ENCODE results near the gene SH3RF1. TPM values are rescaled to one million over a fixed set of nuclear protein-coding genes. Genes with fewer than 3 reads are reported as not detected.
A peak's percentile ranks its signal among the peaks of the same experiment; 100 is the strongest.

Gene SH3RF1
- total RNA-seq, 1 experiment from 2014 or later = 4.2 TPM

DNA sequence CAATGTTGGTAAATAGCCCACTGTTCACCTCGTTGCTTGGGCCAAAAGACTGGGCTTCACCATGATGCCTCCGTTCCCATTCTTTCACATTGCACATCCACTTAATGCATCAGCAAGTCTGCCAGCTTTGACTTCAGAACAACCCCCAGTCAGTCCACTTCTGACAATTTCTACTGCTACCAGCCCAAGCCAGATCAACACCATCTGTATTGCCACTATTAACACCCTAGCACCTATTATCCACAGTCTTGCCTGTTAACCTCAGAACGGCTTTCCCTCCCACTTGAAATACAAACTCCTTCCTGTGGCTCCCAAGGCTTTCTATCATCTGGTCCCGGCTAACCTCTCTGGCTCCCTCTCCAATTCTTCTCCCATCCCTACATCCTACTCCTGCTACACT lies 95.7 kb downstream of the SH3RF1 start:
- no peaks in the 10 kb centered on the region; the same call in 1 of the 2 replicates for H3K36me3 ChIP-seq
- H3K27me3 ChIP-seq = no peaks in the 10 kb centered on the region
- no peaks in the 10 kb centered on the region for H3K9me3 ChIP-seq
- DNase-seq = no peak
- H3K4me3 ChIP-seq = no peak overlapping the region

DNA sequence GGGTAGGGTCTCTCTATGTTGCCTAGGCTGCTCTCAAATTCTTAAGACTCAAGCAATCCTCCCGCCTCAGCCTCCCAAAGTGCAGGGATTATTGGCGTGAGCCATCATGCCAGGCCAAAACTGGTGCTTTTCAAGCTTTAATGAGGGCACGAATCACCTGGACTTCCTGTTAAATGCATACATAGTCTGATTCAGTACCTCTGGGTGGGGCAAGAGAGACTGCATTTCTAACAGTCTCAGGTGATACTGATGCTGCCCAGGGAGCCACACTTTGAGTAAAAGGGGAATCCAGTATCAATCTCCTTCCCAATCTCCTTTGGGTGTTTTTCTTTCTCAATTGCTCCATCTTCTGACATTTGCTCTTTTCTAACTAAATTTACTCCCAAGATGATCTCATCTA lies 96.5 kb downstream of the SH3RF1 start:
- H3K9me3 ChIP-seq = no peaks in the 10 kb centered on the region
- DNase-seq = no peak
- H3K36me3 ChIP-seq = no peaks in the 10 kb centered on the region; the same call in 1 of the 2 replicates

DNA sequence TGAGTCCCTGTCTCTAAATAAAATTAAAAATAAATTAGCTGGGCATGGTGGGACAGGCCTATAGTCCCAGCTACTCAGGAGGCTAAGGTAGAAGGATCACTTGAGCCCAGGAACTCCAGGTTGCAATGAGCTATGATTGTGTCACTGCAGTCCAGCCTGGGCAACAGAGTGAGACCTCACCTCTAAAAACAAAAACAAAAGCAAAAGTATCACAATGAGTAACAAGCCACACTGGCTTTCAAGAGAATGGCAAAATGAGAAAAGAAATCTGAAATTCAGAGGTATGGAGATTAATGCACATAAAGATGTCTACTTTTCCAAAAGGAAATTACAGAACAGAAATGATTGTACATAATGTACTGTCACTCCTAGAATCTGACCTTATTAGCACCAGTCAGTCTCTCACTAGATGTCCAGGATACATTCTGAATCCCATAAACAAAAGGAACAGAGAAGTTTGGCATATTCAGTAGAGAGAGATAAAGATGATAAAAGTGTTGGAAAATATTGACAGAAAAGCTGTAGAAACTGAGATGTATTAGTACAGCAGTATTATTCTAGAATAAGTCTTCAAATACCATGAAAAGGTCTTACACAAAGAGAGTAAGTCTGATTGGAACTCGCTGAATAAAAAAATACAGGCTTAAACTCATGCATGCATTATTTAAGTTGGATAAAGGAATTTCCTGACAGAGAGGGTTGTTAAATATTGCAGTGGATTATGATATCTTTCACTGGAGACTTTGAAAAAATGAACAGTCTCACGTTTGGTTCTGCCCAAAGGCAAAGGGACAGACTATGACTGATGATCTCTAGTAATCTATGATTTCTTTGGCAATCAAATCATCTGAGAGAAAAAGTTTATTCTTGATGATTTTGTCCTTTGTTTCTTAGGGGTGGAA lies 102.5 kb downstream of the SH3RF1 start:
- Histone ChIP-seq H3K9me3 (no peaks in the 10 kb centered on the region), H3K36me3 (peaks cover 3% of the 10 kb centered on the region; the same call in 1 of the 2 replicates), H3K27me3 (no peaks in the 10 kb centered on the region), H3K4me3 (no peak overlapping the region)
- no peak for DNase-seq

More for the DNA sequence above, 96.5 kb downstream of the SH3RF1 start:
- no peak overlapping the region for H3K4me3 ChIP-seq
- no peaks in the 10 kb centered on the region for H3K27me3 ChIP-seq

DNA sequence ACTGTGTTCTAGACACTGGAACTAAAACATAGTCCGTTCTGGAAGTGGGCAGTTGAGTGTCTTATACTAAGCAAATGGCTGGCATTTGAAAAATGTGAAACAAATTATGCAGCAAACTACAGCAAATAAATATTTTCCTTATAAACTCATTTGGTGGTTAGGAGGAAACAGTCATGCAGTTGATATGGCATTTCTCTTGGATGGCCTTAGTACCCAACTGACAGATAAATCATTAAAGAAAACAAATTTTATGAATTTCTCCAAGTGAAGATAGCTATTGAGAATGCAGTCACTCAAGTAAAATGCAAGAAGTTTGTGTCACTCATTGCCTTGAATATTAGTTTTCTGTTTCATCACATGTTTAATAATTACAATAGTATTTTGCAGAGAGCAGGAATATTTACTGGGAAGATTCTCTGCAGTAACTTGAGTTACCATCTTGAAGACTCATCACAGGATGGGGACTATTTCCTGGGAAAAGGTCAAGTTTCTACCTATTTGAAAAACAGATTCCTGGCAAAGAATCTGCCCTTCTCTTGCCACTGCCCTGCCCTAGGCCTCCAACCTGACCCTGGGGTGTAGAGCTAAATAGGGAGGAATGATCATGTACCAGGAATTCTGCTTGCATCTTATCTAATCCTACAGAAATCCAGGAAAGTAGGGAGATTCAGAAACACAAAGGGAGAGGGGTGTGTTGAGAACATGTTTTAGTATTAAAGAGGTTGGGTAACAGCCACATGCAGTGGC lies 105.9 kb downstream of the SH3RF1 start:
- peak; percentile 21 for DNase-seq
- H3K36me3 ChIP-seq = peaks cover 3% of the 10 kb centered on the region; the same call in 1 of the 2 replicates
- no peaks in the 10 kb centered on the region for H3K9me3 ChIP-seq
- H3K27me3 ChIP-seq = no peaks in the 10 kb centered on the region
- no peak overlapping the region for H3K4me3 ChIP-seq

DNA sequence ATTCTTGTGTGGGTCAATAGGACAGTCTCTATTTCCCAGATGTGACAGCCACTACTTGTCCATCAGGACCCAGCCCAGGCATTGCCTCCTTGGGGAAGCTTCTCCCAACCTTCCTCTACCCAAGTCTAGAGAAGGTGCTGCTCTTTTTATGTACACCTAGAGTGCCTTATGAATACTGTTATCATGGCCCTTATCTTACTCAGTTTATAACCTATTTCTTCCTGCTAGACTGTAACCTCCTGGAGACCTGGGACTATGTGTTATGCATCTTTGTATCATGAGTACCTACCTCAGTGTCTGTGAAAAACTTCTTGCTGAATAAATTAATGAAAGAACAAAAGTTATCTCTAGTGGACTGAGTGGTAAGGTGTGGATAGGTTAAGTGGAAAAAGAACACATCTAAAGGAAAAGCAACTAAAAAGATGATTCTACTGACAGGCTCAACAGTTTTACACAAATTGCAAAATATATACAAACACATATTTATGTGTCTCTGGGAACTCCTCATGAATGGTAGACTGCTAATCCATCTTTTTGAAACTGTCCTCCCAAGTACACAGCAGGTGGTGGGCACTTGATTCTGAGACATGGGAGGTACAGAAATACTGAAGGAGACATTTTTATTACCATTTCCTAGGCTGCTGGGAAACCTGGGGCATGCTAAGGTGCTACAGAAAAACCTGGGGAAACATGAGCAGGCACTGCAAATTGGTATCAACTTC lies 106.6 kb downstream of the SH3RF1 start:
- no peaks in the 10 kb centered on the region for H3K9me3 ChIP-seq
- no peak for DNase-seq
- peaks cover 3% of the 10 kb centered on the region for H3K36me3 ChIP-seq

DNA sequence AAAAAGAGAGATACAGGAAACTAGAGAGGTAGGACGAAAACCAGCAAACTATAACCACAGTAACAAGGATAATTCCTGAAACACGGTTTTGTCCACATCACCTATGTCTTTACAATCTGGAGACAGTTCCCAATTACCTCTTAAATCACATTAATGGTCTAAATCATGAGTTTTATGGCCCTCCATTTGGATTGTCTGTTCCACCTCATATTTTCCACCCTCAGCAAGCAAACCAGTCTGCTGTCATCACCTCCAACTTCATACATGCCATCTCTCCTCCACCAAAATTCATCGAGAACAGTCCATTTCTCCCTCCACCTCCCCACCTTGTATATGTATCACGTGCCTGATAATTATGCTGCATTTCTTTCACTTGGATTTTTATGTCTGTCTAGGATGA lies 107.3 kb downstream of the SH3RF1 start:
- DNase-seq = no peak
- Histone ChIP-seq H3K36me3 (peaks cover 3% of the 10 kb centered on the region), H3K27me3 (no peaks in the 10 kb centered on the region), H3K9me3 (no peaks in the 10 kb centered on the region), H3K4me3 (no peak overlapping the region)

More for the DNA sequence above, 106.6 kb downstream of the SH3RF1 start:
- no peak overlapping the region for H3K4me3 ChIP-seq
- H3K27me3 ChIP-seq = no peaks in the 10 kb centered on the region

DNA sequence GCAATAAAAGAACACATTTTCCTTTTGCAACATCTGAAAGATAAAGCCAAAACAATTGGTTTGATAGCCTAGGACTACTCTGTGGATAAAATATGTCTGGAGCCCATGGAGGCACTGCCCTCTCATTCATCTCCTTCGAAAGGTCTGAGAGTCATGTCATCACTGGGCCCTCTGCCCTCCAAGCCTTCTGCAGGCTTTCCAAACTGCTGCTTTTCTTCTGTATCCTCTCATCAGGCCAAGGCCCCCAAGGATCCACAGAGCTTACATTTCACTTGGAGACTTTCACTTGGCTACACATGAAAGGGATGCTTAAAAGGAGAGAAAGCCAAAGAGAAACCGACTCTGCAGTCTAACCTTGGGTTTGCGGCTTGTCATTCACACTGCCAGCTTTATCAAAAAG lies 109.9 kb downstream of the SH3RF1 start:
- DNase-seq = peak; percentile 75

DNA sequence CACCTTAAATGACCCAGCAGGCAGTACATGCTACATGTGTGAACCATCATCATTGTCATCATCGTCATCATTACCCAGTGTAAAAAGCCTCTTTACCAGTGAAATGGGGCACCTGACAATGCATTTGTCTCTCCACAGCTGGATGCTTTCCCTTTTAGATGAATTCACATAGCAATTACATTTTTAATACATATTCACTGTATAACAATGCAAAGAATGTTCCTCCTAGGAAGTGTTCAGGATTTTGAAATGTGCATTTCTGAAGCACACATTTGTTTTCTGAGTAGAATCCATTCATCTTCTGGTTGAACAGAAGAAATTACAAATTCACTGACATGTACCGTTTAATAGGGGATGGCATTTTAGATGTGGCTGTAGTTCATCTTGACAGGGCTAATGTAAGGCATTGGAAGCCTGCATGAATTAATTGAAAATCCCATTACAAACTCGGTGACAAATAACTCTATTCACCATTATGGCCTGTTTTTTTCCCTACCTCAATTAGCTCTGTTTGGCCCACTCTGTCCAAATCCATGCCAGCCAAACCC lies 111.1 kb downstream of the SH3RF1 start:
- no peaks in the 10 kb centered on the region for H3K9me3 ChIP-seq
- H3K36me3 ChIP-seq = peaks cover 17% of the 10 kb centered on the region
- no peak overlapping the region for H3K4me3 ChIP-seq
- DNase-seq = no peak
- no peaks in the 10 kb centered on the region for H3K27me3 ChIP-seq

More for the DNA sequence above, 109.9 kb downstream of the SH3RF1 start:
- H3K36me3 ChIP-seq = peaks cover 5% of the 10 kb centered on the region
- H3K4me3 ChIP-seq = no peak overlapping the region
- H3K27me3 ChIP-seq = no peaks in the 10 kb centered on the region
- no peaks in the 10 kb centered on the region for H3K9me3 ChIP-seq

DNA sequence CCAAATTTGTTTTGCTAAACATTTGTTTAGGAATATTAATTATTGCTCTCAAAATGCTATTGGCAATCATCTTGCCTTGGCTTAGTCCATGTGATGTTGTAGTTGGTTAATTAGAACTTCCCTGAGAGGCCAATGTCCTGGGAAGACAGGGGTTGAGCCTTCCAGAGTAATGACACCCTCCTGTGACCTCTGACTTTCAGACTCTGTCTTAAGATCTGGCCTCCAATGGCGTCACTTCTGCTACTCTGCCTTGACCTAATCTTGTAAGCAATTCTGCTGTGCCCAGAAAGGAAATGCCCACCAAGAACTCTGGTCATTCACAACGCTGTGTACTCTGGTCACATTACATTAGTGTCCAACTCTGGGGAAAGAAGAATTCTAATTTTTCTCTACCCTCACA lies 111.9 kb downstream of the SH3RF1 start:
- DNase-seq = no peak
- Histone ChIP-seq H3K27me3 (no peaks in the 10 kb centered on the region), H3K4me3 (no peak overlapping the region), H3K9me3 (no peaks in the 10 kb centered on the region), H3K36me3 (peaks cover 17% of the 10 kb centered on the region)

DNA sequence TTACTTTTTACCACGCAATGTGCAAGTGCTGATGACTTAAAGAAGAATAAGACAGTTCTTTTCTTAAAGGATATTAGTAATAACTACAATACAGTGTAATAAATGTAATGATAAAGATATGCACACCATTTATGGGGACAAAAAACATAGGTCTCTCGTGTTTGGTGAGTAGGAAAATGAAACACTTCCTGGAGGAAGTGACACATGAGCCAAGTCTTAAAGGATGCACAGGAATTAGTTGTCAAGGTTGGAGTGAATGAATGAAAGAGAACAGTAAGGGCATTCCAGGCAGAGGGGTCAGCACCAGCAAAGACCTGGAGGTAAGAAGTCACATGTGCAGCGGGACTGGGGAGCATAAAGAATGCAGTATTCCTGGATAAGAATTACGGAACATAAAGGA lies 112.7 kb downstream of the SH3RF1 start:
- Histone ChIP-seq H3K9me3 (no peaks in the 10 kb centered on the region), H3K27me3 (no peaks in the 10 kb centered on the region), H3K4me3 (no peak overlapping the region), H3K36me3 (peaks cover 16% of the 10 kb centered on the region)
- DNase-seq = no peak

DNA sequence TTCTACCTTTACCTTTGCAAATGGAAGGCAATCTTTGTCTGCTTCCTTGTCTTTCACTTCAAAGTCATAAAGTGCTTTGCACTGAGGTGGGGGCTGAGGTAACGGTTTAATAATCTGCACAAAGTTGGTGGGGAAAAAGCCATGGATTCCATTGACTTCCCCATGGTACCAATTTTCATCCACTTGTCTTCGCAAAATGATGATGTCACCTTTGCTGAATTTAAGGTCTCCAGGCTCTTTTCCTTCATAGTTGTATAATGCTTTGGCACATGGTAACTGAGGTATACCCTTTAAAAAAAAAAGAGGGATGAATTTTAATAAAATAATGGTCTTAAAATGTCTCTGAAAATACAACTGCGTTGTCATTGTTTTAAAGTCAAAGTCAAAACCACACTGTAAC lies 114.4 kb downstream of the SH3RF1 start:
- no peak overlapping the region for H3K4me3 ChIP-seq
- no peak for DNase-seq
- no peaks in the 10 kb centered on the region for H3K27me3 ChIP-seq
- H3K36me3 ChIP-seq = peaks cover 24% of the 10 kb centered on the region
- no peaks in the 10 kb centered on the region for H3K9me3 ChIP-seq

DNA sequence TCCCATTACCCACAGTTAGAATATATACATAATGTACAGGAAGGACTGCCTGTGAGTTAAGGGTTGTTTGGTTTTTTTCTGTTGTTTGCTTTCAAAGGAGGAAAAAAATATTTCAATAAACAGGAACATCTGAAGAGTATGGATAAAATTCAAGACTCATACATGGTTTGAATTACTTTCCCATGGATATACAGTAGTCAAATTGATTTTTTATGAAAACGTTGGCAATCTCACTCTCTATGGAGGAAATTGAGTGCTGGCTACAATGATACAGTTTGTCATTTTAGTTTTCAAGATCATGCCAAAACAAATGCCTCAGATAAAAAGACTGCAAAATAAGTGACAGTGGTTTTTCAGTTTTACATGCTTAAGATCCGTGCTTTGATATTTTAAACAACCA lies 116.6 kb downstream of the SH3RF1 start:
- Histone ChIP-seq H3K36me3 (peaks cover 30% of the 10 kb centered on the region), H3K27me3 (no peaks in the 10 kb centered on the region), H3K9me3 (no peaks in the 10 kb centered on the region), H3K4me3 (no peak overlapping the region)
- DNase-seq = no peak

DNA sequence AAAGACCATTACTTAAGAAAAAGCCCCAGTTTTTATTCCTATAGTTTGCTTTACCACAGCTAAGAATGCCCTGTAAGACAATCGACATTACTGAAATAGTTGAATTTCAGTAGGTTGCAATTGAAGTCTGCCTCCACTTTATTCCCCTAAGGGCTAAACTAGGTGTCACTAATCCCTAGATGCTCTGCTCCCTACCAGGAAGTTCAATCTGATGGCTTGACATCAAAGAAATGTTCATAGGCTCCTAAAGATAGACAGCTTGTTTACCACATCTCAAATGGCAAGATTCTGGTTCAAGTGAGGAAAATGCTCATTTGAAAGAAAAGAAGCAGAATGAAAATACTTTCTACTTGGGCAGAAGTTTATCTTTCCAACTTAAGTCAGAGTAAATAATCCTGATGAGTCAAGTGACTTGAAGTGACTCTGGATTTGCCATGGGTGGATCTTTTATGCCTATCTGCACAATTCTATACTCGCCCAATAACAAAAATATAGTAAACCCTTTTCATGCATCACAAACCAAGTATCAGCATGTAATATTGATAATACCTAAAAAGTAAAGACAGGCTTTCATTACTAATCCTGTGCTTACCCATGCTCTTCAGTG lies 117.2 kb downstream of the SH3RF1 start:
- H3K36me3 ChIP-seq = peaks cover 31% of the 10 kb centered on the region
- no peaks in the 10 kb centered on the region for H3K9me3 ChIP-seq

DNA sequence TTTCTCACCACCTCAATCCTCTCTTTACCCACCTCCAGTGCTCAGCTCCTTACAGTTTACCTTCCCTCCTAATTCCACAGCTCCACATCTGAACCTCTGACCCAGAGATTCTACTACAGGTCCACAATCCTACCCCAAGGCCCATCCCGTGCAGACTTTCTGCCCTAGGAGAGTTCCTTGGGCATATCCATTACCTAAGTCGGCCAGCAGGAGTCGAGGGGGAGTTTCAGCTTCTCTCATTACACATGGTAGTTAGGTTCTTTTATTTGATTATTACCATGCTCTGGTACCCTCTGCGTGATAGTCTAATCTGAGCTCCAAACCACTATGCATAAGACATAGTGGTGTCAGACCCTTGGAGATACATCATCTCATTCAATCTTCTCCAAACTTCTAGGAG lies 117.9 kb downstream of the SH3RF1 start:
- peaks cover 33% of the 10 kb centered on the region for H3K36me3 ChIP-seq

More for the DNA sequence above, 117.2 kb downstream of the SH3RF1 start:
- no peaks in the 10 kb centered on the region for H3K27me3 ChIP-seq
- DNase-seq = no peak
- H3K4me3 ChIP-seq = no peak overlapping the region

DNA sequence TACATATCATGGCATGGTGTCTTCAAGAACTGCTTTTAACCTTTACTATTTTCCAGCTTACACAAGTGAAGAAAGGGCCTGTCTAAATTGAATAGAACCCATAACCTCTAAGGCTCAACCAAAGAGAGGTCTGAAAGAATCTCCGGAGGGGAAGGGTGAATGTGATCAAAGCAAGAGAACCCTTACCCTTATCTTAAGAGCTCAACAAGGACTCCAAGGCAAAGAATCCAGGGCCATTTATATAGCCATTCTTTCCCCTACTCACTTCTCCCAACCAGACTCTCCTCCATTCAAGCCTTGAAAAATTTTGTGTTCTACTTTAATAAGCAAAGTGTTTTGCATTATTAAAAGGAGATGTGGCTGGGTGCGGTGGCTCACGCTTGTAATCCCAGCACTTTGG lies 118.7 kb downstream of the SH3RF1 start:
- H3K36me3 ChIP-seq = peaks cover 33% of the 10 kb centered on the region
- no peaks in the 10 kb centered on the region for H3K27me3 ChIP-seq
- H3K9me3 ChIP-seq = no peaks in the 10 kb centered on the region
- no peak for DNase-seq
- no peak overlapping the region for H3K4me3 ChIP-seq

More for the DNA sequence above, 117.9 kb downstream of the SH3RF1 start:
- H3K4me3 ChIP-seq = no peak overlapping the region
- no peaks in the 10 kb centered on the region for H3K27me3 ChIP-seq
- no peaks in the 10 kb centered on the region for H3K9me3 ChIP-seq
- no peak for DNase-seq

DNA sequence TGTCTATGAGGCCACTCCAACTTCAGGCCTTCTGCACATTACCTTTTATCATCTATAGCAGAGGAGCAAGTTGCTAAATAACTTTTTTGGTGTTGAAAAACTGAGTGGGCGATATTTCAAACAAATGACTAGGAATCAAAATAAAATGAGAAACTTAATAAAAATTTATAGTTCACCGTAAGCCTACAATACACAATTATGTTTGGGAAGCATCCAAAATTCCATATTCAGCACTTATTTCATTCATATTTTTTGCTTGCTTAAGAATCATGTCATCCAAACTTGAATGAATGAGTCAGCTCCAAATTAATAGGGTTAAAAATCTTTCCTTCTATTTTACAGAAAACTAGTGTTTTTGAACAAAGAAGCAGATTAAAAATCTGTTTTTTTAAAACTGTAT lies 119.1 kb downstream of the SH3RF1 start:
- H3K4me3 ChIP-seq = no peak overlapping the region
- no peaks in the 10 kb centered on the region for H3K27me3 ChIP-seq
- DNase-seq = no peak
- no peaks in the 10 kb centered on the region for H3K9me3 ChIP-seq
- H3K36me3 ChIP-seq = peaks cover 33% of the 10 kb centered on the region
